Endothelial cell of umbilical vein (primary cell): ENCODE results near the gene MOK. TPM values are rescaled to one million over a fixed set of nuclear protein-coding genes. Genes with fewer than 3 reads are reported as not detected.

Experiments
- BruUV-seq: library from RNA; stranded (reverse); fragments of 400-500 nt; replicated peaks from 2 replicates; lab custom pipeline; 2021; lab: Mats Ljungman, UMichigan
- CTCF ChIA-PET: fragments of 300-600, 350-600 bp; sonication (Branson Sonifier 250); formaldehyde crosslinking; loops from one replicate; lab custom pipeline; 2021; ENCODE audit warnings: antibody characterized with exemption, inconsistent platforms; lab: Charles Lee
- POLR2A ChIA-PET: fragments of 300-600, 350-600 bp; sonication (Branson Sonifier 250); formaldehyde crosslinking; loops from one replicate; lab custom pipeline; 2021; ENCODE audit warnings: antibody characterized with exemption, inconsistent platforms; lab: Charles Lee
- DNase-seq: peaks from one replicate; pipeline ENCODE4 v3.0.0-alpha.2; 2011; ENCODE audit warnings: low read depth, low spot score
- FAIRE-seq: peaks from 2 replicates; lab custom pipeline; 2011; peaks lifted over from hg19 to GRCh38; lab: Jason Lieb, UNC
- H2AFZ ChIP-seq: 2 replicates; pipeline ENCODE4 v1.6.0; 2012; ENCODE audit warnings: low read depth, low read length, control low read depth, inconsistent platforms
- H3K27ac ChIP-seq: 2 replicates; pipeline ENCODE4 v1.5.1; 2011; ENCODE audit warnings: low read depth, mild to moderate bottlenecking, control low read depth, low read length, moderate library complexity; ENCODE audit not compliant: insufficient read depth
- H3K27me3 ChIP-seq, 2 experiments: 2 replicates each; pipeline versions ENCODE4 v1.6.0 to v1.6.1; 2011; ENCODE audit warnings: low read length in 2 of 2, mixed read lengths in 1 of 2; ENCODE audit not compliant: control insufficient read depth in 2 of 2, insufficient read depth in 2 of 2
- H3K36me3 ChIP-seq, 2 experiments: 2 replicates in 1 of 2; 3 replicates in 1 of 2; pipeline ENCODE4 v1.5.1; 2011; ENCODE audit warnings: low read length in 2 of 2, mild to moderate bottlenecking in 1 of 2, moderate library complexity in 1 of 2; ENCODE audit not compliant: control insufficient read depth in 2 of 2, insufficient read depth in 2 of 2; ENCODE audit errors: extremely low read depth in 1 of 2
- H3K4me1 ChIP-seq: 3 replicates; pipeline ENCODE4 v1.5.1; 2011; ENCODE audit warnings: mild to moderate bottlenecking, low read length; ENCODE audit not compliant: control insufficient read depth, insufficient read depth; ENCODE audit errors: extremely low read depth
- H3K4me2 ChIP-seq: 2 replicates; pipeline ENCODE4 v1.6.1; 2011; ENCODE audit warnings: low read length, control low read depth, mixed read lengths; ENCODE audit not compliant: insufficient read depth
- H3K4me3 ChIP-seq, 3 experiments: fragments of 200-600 bp in 1 of 3; sonication (generic), shearing (Covaris generic) in 1 of 3; replicated peaks in 1 of 3; 2 replicates each; pipeline ENCODE4 v1.5.1; 2011 to 2016; ENCODE audit warnings: control low read depth in 3 of 3, low read length in 3 of 3, mild to moderate bottlenecking in 2 of 3, inconsistent platforms in 1 of 3, low read depth in 1 of 3, moderate library complexity in 1 of 3; ENCODE audit not compliant: insufficient read depth in 1 of 3
- H3K79me2 ChIP-seq: 2 replicates; pipeline ENCODE4 v1.6.0; 2012; ENCODE audit warnings: low read length, inconsistent platforms; ENCODE audit not compliant: control insufficient read depth, insufficient read depth
- H3K9ac ChIP-seq: replicated peaks from 2 replicates; pipeline ENCODE3; 2011; ENCODE audit warnings: low read length, control low read depth; ENCODE audit not compliant: insufficient read depth; ENCODE audit errors: extremely low read depth
- H3K9me1 ChIP-seq: replicated peaks from 3 replicates; pipeline ENCODE4 v1.6.0; 2011; ENCODE audit warnings: mild to moderate bottlenecking, low read length; ENCODE audit not compliant: control insufficient read depth, insufficient read depth; ENCODE audit errors: extremely low read depth
- H3K9me3 ChIP-seq: replicated peaks from 2 replicates; pipeline ENCODE4 v1.5.1; 2012; ENCODE audit warnings: low read length, inconsistent platforms; ENCODE audit not compliant: control insufficient read depth, insufficient read depth
- H4K20me1 ChIP-seq: replicated peaks from 2 replicates; pipeline ENCODE3; 2011; ENCODE audit warnings: mild to moderate bottlenecking, low read length; ENCODE audit not compliant: control insufficient read depth, insufficient read depth; ENCODE audit errors: extremely low read depth
- EZH2 ChIP-seq: IDR thresholded peaks from 2 replicates; pipeline ENCODE4 v1.6.1; 2012; ENCODE audit warnings: borderline replicate concordance, low read depth, mild to moderate bottlenecking, moderate library complexity, low read length, inconsistent platforms; ENCODE audit not compliant: severe bottlenecking
- FOS ChIP-seq: IDR thresholded peaks from 2 replicates; pipeline ENCODE4 v1.6.1; 2011; ENCODE audit warnings: mild to moderate bottlenecking, low read length, moderate library complexity, borderline replicate concordance; ENCODE audit not compliant: insufficient read depth
- GATA2 ChIP-seq: IDR thresholded peaks from 2 replicates; pipeline ENCODE4 v1.7.0; 2011; ENCODE audit warnings: low read depth, mild to moderate bottlenecking, moderate library complexity, mixed read lengths, low read length; ENCODE audit not compliant: insufficient read length, insufficient read depth
- JUN ChIP-seq: IDR thresholded peaks from 2 replicates; pipeline ENCODE4 v1.6.1; 2011; ENCODE audit warnings: borderline replicate concordance, low read depth; ENCODE audit not compliant: insufficient read length, insufficient read depth
- MYC ChIP-seq: IDR thresholded peaks from one replicate; pipeline ENCODE4 v1.6.1; 2011; ENCODE audit warnings: mild to moderate bottlenecking, low read depth, low read length
- POLR2A ChIP-seq: IDR thresholded peaks from 2 replicates; pipeline ENCODE4 v1.6.1; 2012; ENCODE audit warnings: low read depth, mild to moderate bottlenecking, control low read depth, low read length
- POLR2AphosphoS5 ChIP-seq: IDR thresholded peaks from 2 replicates; pipeline ENCODE4 v1.6.1; 2012; ENCODE audit warnings: low read depth, mild to moderate bottlenecking, control low read depth, low read length, moderate library complexity; ENCODE audit not compliant: insufficient read depth
- dilution Hi-C: fragments of 300-500 bp; cut with MboI; formaldehyde crosslinking; loops from one replicate; pipeline ENCODE4 v1.15.0; 2019; ENCODE audit warnings: low sequenced_read_pairs; ENCODE audit not compliant: extremely low pct_ligation_motif_present
- intact Hi-C: fragments of 100-400 bp; cut with micrococcal nuclease; formaldehyde crosslinking; loops from one replicate; pipeline ENCODE4 v1.10.0; 2022
- polyA plus RNA-seq, 4 experiments: library from polyadenylated mRNA; depleted of rRNA in 3 of 4; stranded (reverse) in 3 of 4; unstranded in 1 of 4; fragments of >200 nt; gene quantifications; 2 replicates each; pipeline versions ENCODE4 v1.2.1 to v1.2.3, GENCODE V29; 2011 to 2012; ENCODE audit warnings: missing spikeins in 1 of 4
- total RNA-seq: library from RNA; stranded (reverse); gene quantifications from 2 replicates; pipeline ENCODE4 v1.2.3, GENCODE V29; 2021
- TF ChIP-seq, protein P1 (sequence below), 2 donors: IDR thresholded peaks; 1 replicate in 1 of 2; 2 replicates in 1 of 2; pipeline ENCODE4 v1.5.1; 2011; ENCODE audit warnings: low read length in 2 of 2, mild to moderate bottlenecking in 2 of 2, moderate library complexity in 2 of 2, control low read depth in 1 of 2, inconsistent platforms in 1 of 2, low read depth in 1 of 2; ENCODE audit not compliant: insufficient read depth in 1 of 2; ENCODE audit errors: extremely low read depth in 1 of 2
- TF ChIP-seq, protein P2 (sequence below): IDR thresholded peaks from 2 replicates; pipeline ENCODE4 v1.6.1; 2011; ENCODE audit not compliant: insufficient read depth, insufficient read length

The MOK gene
- total and polyA plus RNA-seq, 2 donors (not counting 3 experiments of a cell fraction or from before 2014, with no cell fraction given), result 6.1 to 8.6 TPM

GRCh38 chr14:102200690-102201352, 104.1 kb downstream of the MOK start:
- ChIA-PET POLR2A (interaction anchor here (0.6 kb wide), 1 partner anchor 28 kb away, joined by 8 read pairs; no protein-coding TSS in a partner anchor), CTCF (interaction anchor here (0.8 kb wide), 1 partner anchor 13 kb away, joined by 3 read pairs; no protein-coding TSS in a partner anchor)
- intact Hi-C loops, result no loop called here
- Histone ChIP-seq H3K36me3 (peaks cover 7 to 12% of the 10 kb centered on the region in 2 experiments), H2AFZ (no peak overlapping the region), H3K27ac (no peak overlapping the region), H3K4me3 (no peak overlapping the region), H3K27me3 (no peaks in the 10 kb centered on the region), H3K4me1 (no peaks in the 10 kb centered on the region), H3K9ac (no peak overlapping the region), H3K9me3 (no peaks in the 10 kb centered on the region), H4K20me1 (no peaks in the 10 kb centered on the region), H3K4me2 (no peak overlapping the region), H3K9me1 (no peaks in the 10 kb centered on the region), H3K79me2 (peaks cover 3% of the 10 kb centered on the region)
- no TSS peak for BruUV-seq
- no peak for DNase-seq
- dilution Hi-C loops, result no loop called here
- FAIRE-seq, result peak; percentile 42
- no peak for TF ChIP-seq EZH2
- TF ChIP-seq FOS, result no peak

GRCh38 chr14:102197317-102197853, 107.6 kb downstream of the MOK start:
- no peak overlapping the region for H3K27ac ChIP-seq
- TF ChIP-seq EZH2 (no peak), GATA2 (no peak), POLR2A (no peak), MYC (no peak), POLR2AphosphoS5 (no peak), FOS (no peak), JUN (no peak)
- TF ChIP-seq, protein P1, sequence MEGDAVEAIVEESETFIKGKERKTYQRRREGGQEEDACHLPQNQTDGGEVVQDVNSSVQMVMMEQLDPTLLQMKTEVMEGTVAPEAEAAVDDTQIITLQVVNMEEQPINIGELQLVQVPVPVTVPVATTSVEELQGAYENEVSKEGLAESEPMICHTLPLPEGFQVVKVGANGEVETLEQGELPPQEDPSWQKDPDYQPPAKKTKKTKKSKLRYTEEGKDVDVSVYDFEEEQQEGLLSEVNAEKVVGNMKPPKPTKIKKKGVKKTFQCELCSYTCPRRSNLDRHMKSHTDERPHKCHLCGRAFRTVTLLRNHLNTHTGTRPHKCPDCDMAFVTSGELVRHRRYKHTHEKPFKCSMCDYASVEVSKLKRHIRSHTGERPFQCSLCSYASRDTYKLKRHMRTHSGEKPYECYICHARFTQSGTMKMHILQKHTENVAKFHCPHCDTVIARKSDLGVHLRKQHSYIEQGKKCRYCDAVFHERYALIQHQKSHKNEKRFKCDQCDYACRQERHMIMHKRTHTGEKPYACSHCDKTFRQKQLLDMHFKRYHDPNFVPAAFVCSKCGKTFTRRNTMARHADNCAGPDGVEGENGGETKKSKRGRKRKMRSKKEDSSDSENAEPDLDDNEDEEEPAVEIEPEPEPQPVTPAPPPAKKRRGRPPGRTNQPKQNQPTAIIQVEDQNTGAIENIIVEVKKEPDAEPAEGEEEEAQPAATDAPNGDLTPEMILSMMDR (IDR thresholded peaks at IDR 0.05; ENCODE audit: extremely low read depth in 1 of 2, insufficient read depth in 1 of 2, low read depth in 1 of 2, low read length in 2 of 2), result no peak
- TF ChIP-seq, protein P2, sequence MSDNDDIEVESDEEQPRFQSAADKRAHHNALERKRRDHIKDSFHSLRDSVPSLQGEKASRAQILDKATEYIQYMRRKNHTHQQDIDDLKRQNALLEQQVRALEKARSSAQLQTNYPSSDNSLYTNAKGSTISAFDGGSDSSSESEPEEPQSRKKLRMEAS, result no peak
- POLR2A ChIA-PET, result no interaction called here
- H3K4me2 ChIP-seq, result no peak overlapping the region
- no peaks in the 10 kb centered on the region for H3K9me3 ChIP-seq
- FAIRE-seq (no peak), DNase-seq (no peak)
- no TSS peak for BruUV-seq
- dilution Hi-C loops, result no loop called here
- H3K9ac ChIP-seq, result no peak overlapping the region
- H3K79me2 ChIP-seq, result peaks cover 11% of the 10 kb centered on the region
- H3K36me3 ChIP-seq, result peaks cover 7 to 8% of the 10 kb centered on the region in 2 experiments
- H3K9me1 ChIP-seq, result no peaks in the 10 kb centered on the region
- intact Hi-C loops, result no loop called here
- no peak overlapping the region for H2AFZ ChIP-seq
- H3K4me3 ChIP-seq, result no peak overlapping the region
- no peaks in the 10 kb centered on the region for H3K27me3 ChIP-seq
- CTCF ChIA-PET, result no interaction called here
- no peaks in the 10 kb centered on the region for H4K20me1 ChIP-seq
- no peaks in the 10 kb centered on the region for H3K4me1 ChIP-seq
